ENCODE data around the gene SCN2A.

Gene SCN2A

DNA sequence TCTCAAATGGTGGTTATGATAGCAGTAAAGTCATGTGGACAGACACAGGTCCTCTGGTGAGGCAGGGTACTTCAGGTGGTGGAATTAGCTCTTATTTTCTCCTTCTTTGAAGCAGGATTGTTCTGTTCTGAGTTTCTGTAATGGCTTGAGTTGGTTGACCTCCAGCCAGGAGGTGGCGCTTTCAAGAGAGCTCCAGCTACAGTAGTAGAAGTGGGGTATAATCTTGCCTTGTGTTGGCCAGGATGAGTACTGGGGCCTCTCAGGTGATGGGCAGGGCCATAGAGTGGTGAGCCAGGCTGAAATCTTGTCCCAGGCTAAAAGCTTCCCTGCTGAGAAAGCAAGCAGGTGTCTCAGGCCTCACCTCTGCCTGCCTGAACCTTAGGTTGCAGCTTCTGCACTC lies 177.8 kb downstream of the SCN2A start:
- DNase-seq (ENCODE audit: low read depth in 2 of 2), result no peak

DNA sequence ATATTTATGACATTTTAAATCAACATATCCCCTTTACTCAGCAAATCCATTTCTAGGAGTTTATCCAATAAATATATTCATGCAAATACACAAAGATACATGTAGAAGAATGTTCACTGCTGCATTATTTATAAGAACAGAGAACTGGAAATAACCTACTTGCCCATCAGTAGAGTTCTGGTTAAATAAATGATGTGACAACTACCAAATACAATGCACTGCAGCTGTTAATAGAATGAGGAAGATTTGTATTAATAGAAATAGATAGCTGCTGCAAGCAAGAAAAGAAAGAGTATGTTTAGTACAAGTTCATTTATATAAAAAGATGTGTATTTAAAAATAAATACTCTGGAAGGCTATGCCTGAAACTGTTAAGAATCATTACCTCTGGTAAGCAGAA lies 181.0 kb downstream of the SCN2A start:
- no peak for DNase-seq (ENCODE audit: low read depth in 2 of 2)

DNA sequence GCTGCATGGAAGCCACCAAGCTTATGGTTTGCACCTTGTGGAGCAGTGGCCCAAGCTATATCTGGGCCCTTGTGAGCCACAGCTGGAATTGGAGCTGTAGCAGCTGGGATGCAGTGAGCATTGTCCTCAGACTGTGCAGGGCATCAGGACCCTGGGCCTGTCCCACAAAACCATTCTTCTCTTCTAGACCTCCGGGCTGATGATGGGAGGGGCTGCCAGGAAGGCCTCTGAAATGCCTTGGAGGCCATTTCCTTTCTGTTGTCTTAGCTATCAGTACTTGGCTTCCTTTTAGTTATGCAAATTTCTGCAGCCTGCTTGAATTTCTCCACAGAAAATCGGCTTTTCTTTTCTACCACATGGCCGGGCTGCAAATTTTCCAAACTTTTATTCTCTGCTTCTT lies 183.9 kb downstream of the SCN2A start:
- no peak for DNase-seq (ENCODE audit: low read depth in 2 of 2)

DNA sequence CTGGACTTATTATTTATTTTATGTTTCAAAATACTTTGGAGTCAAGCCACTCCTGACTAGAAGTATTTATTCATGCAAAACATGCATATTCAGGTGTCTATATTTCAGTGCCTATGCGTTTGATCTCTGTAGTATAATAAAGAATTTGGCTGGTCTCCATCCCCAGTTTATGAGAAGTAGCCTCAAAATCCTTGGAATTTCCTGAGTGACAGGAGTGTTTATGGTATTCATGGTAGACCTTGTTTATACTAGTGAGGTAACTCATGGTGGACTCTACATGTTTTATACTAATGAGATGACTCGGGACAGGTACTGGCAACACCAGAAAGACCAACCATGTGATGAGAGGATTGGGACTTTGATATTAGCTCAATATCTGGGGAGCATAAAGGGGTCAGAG lies 186.3 kb downstream of the SCN2A start:
- DNase-seq (ENCODE audit: low read depth in 2 of 2), result no peak

DNA sequence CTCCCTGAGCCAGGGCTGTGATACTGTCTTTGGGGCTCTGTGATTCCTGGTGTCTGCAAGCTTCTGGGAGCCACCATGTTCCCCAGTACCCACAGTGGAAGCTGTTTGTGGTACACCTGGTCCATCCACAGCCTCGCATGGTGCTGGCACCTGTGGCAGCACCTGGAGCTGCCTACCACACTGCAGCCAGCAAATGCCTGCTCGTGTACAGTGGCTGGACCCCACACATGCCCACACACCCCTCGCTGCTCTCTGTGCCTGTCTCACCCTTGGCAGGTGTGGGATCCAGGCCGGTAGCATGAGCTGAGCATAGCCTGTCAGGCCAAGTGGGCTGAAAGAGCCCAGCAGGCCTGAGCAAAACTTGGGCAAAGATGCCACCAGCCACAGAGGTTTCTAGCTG lies 188.5 kb downstream of the SCN2A start:
- DNase-seq (ENCODE audit: low read depth in 2 of 2), result no peak

DNA sequence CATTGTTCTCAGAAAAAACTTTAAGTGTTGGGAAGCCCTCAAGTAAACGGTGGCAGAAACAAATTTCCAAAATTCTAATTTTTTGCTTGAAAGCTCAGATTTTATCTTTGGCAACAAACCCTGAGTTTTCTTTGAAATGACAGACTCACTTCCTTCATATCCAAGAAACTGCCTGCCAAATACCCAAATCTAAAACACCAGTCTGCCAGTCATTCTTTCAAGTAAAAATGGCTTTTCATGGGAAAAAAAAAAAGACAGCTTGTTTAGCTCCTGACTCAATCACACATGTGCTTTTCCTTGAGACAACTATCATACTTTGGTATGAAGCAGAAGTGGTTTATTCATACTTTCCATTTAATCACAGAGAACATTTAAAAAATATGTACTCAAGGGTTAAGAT lies 189.7 kb downstream of the SCN2A start:
- no peak for DNase-seq (ENCODE audit: low read depth in 2 of 2)

DNA sequence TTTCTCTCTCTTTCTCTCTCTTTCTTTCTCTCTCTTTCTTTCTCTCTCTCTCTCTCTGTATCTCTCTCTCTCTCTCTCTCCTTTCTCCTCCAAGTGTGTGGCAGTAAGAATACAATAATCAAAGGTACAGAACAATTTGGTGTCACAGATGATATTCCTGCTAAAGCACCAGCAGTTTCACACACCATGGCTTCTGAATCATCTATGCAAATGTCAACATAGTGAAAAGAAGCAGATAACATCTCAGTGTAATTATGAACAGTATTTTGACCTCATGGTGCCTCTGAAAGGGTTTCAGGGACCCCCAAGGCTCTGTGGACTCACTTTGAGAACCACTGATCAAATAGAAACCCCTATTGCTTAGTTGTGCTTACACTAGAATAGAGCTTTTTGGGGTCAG lies 191.8 kb downstream of the SCN2A start:
- DNase-seq (ENCODE audit: low read depth in 2 of 2), result no peak

DNA sequence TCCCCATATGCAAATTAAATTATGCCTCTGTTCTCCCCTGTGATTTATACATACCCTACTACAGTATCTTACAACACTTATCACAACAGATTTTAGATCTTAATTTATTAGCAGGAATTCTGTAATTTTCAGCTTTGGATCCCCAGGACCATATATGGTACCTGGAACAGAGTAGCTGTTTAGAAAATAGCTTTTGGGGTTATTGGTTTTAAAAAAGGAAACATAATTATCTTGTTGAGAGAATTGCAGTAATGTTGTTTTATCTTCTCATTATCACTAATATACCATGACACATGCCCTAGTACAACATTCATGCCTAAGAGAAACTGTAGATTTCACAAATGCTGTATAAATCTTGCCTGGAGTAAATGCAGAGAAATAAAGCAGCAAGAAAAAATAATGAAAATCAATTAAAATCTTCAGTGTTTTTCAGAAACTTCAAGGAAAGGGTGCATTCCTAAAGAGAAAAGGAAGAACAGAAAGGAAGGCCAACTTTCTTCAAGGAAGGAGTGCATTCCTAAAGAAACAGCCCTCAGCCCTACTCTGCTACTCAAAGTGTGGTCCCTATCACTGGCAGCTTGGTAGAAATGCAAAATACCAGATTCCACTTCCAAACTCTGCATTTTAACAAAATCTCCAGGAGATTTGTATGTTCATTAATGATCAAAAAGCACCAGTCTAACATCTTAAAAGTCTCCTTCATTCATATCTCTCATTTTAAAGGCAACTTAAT lies 193.2 kb downstream of the SCN2A start:
- no peak for DNase-seq (ENCODE audit: low read depth in 2 of 2)

DNA sequence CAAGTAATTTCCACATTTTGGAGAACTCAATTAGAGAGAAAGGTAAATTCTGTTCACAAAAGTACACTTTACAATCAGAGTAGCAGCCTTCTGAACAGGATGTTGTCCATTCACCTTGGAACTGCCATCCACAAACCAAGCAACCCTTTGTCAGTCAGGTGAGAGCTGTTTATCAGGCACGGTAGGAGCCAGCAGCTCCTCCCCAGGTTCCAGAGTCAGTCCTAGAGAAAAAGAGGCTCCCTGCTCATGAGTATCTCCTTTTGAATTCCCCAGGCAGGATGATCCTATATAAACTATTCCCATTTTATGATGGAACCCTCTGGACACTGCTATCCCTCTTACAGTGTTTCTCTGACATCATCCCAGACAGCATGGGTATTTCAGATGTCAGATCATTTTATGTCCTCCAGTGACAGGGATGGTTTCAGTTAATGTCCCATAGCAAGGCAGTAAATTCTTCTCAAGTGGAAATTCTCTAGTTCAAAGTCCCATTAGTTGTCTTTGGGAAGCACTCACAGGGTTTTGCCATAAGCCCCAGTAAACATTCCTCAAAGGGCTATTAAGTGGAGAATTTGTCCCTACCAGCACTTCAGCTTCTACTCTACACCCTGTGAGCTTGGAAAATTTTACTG lies 195.8 kb downstream of the SCN2A start:
- no peak for DNase-seq (ENCODE audit: low read depth in 2 of 2)

DNA sequence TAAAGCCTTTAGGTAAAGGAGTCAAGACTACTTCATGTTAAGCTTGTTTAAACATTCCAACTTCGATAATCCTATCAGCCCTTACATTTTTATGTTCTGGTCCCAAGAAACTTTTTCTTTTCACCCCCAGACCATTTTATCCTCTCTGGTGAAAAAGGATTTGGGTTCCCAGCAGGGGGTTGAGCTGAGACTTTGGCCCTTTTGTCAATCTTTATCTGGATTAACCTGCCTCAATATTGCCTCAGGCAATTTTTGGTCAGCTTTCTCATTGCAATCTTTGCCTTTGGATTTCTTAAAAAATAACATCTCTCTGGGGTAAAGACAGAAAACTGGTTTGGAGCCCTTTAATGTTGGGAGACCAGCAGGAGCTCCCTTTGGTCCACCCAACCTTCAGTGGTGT lies 196.4 kb downstream of the SCN2A start:
- DNase-seq (ENCODE audit: low read depth in 2 of 2), result no peak

DNA sequence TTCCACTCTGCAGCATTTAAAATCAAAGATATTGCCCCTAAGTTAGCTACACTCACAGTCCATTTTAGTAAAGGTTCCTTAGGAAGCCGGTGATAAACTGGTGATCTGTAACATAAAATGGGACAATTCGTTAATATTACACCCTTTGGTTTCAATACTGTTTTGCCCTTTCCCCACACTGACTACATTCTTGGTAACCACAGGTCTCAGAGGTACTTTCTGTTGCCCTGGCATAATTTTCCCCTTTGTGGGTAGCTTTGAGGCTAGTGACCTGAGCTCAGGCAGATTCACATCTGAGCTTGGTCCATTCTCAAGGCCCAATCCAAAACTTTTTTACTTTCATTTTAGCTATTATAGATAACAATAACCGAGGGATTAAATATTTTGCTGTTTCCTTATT lies 197.3 kb downstream of the SCN2A start:
- no peak for DNase-seq (ENCODE audit: low read depth in 2 of 2)

DNA sequence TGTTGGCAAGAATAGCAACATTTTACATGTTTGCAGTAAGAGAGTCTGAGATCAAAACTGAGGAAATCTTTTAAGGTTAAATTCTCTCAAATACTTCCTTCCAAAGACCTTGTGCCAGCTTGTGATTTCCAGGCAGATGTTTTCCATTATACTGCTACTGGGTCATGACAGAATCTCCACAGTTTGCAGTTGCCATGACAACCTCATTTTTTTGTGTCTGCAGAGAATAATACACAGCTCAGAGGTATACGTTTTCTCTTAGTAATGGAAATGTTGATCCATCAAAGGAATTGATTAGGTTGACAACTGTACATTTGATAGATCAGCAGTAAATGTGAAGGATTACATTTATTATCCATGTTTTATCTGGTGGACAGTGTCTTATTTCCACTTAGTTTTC lies 201.2 kb downstream of the SCN2A start:
- no peak for DNase-seq (ENCODE audit: low read depth in 2 of 2)

All from stimulated activated CD8-positive, alpha-beta memory T cell treated with anti-CD3 and anti-CD28 coated beads, Interleukin-7, amount 100 ng/mL, for 4 hours (primary cell).